Activated naive CD4-positive, alpha-beta T cell treated with Interleukin-2 at 50 U/mL for 16 hours (primary cell): ENCODE measurements around the gene OPRL1.
"Not testable (repeated sequence)": the region's sequence is repeated elsewhere in the genome, so short reads cannot be mapped to it uniquely, and the experiment has no call there.

Source experiments
- DNase-seq: peaks from one replicate; pipeline ENCODE4 v3.0.0-alpha.2; 2020

The OPRL1 gene

DNA sequence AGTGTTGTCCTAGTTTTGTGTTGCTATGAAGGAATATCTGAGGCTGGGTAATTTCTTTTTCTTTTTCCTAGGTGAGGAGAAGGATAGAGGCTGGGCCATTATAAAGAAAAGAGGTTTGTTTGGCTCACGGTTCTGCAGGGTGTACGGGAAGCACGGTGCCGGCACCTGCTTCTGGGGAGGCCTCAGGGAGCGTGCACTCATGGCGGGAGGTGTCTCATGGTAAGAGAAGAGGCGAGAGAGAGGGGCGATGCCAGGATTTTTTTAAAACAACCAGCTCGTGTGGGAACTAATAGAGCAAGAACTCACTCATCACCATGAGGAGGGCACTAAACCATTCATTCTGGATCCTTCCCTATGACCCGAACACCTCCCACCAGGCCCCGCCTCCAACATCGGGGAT, 41.7 kb downstream of the OPRL1 start:
- no peak for DNase-seq

DNA sequence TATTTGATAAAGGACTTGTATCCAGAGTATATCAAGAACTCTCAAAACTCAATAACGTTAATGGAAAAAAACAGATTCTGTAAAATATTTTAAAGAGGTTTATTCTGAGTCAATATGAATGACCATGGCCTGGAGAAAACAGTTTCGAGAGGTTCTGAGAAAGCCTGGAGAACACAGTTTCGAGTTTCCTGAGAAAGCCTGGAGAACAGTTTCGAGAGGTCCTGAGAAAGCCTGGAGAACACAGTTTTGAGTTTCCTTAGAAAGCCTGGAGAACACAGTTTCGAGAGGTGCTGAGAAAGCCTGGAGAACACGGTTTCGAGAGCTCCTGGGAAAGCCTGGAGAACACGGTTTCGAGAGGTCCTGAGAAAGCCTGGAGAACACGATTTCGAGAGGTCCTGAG, 43.0 kb downstream of the OPRL1 start:
- DNase-seq: not testable (repeated sequence)

DNA sequence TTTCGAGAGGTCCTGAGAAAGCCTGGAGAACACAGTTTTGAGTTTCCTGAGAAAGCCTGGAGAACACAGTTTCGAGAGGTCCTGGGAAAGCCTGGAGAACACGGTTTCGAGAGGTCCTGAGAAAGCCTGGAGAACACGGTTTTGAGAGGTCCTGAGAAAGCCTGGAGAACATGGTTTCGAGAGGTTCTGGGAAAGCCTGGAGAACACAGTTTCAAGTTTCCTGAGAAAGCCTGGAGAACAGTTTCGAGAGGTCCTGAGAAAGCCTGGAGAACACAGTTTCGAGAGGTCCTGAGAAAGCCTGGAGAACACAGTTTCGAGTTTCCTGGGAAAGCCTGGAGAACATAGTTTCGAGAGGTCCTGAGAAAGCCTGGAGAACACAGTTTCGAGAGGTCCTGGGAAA, 43.6 kb downstream of the OPRL1 start:
- DNase-seq: not testable (repeated sequence)

DNA sequence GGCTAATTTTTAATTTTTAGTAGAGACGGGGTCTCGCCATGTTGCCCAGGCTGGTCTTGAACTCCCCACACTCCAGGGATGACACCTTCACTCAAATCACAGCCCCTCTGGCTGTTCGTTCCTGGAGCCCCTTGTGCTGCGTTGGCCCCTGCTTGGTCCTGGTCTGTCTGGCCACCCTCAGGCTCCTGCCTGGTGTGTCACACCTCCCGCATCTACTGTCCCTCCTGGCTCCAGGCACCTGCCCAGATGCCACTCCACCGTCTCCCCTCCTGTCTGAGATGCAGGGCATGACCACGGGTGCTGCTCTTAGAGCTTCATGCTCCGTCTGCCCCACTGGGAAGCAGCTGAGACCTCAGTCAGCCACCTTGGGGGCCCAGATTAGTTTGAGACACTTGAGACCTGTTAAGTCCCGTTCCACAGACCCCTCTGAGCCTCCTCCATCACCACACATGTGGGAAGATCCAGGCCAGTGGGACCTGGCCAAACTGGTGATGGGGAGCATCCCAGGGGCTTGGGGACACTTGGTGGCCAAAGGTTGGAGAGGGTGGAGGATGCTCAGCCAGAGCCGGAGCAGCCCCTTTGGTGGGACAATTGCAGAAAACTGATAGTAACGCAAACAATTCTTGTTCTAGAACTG, 49.4 kb downstream of the OPRL1 start:
- DNase-seq: no peak

DNA sequence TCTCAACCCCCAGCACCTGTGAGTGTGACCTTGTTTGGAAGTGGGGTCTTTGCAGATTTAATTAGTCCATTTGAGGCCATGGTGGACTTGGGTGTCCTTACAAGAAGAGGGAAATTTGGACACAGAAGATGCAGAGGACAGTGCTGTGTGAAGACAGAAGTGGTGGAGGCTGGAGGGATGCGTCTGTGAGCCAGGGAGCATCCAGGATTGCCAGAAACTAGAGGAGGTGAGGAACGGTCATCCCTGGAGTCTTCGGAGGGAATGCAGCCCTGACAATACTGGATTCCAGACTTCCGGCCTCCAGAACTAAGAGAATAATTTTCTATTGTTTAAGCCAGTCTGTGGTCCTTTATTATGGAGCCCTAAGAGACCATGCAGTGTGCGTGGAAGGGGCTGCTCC, 50.4 kb downstream of the OPRL1 start:
- DNase-seq: no peak

DNA sequence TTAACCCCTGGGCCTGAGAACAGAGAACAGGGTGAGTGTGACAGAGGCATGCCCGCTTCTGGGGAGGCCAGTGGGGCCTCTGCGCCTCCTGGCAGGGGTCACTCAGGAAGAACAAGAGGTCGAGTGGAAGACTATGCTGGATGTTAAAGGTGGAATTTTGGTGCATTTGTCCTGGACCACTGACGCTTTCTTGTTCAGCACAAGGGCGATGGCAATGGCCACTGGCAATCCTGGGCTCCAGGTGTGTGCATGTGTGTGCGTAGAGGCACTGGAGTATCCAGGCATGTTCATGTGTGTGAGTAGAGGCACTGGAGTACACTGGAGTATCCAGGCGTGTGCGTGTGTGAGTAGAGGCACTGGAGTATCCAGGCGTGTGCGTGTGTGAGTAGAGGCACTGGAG, 51.0 kb downstream of the OPRL1 start:
- DNase-seq: no peak

DNA sequence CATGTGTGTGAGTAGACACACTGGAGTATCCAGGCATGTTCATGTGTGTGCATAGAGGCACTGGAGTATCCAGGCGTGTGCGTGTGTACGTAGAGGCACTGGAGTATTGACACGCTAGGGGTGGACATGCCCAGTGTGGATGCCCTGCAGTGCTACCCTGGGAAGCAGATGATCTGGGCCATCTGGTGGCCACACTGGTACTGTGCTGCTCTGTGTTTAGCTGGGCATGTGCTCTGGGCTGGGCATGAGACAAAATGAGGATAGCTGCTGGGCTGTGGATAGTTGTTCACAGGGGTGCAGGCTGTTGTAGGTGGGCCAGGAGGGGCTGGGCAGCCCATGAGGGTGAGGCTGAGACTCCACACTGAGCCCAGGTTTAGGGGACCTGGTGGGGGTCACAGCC, 51.5 kb downstream of the OPRL1 start:
- DNase-seq: no peak

DNA sequence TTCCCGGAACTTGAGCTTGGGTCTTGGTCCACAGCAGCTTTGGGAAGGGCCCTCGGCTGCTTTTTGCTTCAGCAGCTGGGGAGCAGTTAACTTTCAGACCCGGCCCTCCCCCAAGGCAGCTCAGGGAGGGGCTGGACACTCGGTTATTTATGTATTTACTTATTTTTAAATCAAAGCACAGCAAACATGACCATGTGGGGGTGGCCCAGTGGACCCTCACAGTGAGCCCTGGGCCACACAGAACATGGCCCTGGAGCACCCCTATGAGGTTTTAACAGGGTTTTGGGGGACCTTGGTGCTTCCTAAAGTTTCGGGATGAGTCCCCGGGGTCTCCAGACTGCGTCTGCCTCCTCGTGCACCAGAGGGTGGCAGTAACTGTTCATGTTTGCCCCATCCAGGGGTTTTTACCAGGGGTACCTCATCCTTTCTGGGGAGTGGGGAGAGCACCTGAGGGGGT, 54.1 kb downstream of the OPRL1 start:
- DNase-seq: no peak

DNA sequence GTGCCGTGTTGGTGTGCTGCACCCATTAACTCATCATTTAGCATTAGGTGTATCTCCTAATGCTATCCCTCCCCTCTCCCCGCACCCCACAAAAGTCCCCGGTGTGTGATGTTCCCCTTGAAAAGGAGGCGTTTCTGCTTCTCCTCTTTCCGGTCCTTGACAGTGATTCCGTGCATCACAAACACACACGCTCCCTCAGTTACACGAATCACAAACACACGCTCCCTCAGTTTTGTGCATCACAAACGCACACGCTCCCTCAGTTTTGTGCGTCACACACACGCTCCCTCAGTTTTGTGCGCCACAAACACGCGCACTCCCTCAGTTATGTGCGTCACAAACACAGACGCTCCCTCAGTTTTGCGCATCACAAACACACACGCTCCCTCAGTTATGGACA, 54.9 kb downstream of the OPRL1 start:
- DNase-seq: not testable (repeated sequence)

DNA sequence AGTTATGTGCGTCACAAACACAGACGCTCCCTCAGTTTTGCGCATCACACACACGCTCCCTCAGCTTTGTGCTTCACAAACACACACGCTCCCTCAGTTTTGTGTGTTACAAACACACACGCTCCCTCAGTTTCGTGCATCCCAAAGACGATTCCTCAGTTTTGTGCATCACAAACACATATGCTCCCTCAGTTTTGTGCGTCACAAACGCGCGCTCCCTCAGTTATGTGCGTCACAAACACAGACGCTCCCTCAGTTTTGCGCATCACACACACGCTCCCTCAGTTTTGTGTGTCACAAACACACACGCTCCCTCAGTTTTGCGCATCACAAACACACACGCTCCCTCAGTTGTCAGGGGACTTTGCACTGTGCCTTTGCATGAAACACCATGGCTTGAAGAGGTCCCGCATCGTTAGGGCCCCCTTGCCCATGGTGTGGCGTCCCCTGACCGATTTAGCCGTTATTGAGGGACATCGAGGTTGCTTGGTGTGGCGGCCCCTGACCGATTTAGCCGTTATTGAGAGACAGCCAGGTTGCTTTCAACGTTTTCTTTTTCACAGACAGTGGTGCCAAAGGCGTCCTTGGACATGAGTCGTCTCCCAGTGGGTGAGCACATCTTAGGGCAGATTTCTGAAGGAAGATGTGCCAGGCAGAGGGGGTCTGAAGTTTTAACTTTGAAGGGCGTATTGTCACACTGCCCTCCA, 56.3 kb downstream of the OPRL1 start:
- DNase-seq: no peak

DNA sequence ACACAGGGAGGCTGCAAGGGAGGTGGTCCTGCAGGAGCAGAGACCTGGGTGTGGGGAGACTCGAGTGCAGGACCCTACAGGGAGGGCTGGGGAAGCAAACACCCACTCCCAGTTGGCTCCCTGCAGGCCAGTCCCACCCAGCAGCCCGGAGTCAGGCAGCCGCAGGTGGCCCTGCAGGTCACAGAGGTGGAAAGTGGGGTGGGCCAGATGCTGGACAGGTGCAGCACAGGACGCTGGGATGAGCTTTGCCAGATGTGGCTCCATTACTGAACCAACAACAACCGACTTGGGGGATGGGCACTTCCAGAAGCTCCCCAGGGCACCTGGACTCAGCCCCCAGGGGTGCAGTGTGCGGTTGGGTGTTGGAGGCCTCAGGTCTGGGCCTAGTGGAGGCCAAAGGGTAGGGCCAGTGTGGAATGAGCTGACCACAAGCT, 57.7 kb downstream of the OPRL1 start:
- no peak for DNase-seq

DNA sequence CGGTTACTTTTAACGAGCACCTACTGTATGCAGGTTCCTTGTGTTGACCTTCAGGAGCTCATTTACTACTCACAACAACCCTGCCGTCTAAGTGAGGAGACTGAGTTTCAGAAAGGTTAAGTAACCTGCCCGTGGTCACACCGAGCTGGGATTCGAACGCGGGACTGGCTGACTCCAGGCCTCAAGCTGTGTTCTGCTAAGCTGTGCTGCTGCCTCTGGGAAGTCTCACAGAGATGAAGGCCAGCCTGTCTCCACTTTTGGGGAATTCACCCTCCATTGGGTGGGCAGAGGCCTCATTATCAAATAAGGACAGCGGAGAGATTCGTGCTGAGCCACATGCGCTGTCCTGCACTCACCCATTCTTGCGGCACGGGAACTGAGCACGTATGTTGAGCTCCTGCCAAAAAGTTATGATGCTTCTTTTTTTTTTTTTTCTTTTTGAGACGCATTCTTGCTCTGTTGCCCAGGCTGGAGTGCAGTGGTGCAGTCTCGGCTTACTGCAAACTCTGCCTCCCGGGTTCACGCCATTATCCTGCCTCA, 58.5 kb downstream of the OPRL1 start:
- DNase-seq: no peak

DNA sequence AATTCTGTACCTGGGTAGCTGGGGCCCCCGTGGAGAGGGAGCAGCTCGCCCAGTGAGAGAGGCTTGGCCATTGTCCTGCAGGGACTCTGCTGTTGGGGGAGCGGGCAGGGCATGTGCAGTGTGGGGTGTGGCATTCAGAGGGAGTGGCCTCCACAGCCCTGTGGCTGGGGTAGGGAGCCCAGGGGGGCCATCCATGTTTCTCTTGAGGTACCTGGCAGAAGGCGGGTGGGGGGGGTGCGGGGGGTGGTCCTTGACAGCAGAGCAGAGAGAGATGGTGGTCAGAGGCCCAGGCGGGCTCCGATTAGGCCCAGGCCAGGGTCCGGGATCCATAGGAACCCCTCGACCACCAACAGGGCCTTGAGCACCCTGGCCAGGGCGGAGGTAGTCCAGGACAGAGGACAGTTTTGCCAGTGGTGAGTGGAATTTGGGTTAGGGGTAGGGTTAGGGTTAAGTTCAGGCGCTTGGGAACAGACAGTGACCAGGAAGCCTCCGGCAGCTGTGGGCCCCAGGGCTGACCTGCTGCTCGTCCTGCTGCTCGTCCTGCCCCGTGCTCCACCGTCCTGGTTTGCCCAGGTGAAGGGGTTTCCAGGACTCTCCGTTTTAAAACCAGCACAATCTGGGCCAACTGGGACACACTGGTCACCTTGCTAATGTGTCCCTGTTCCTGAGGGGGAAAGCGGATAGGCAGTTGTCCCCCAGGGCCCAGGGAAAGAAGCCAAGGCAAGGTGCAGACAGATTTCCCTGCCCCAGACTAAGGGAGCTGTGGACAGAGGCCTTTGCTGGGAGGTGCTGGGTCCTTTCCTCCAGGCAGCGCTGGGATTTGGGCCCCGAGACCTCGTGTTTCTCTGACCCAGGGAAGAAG, 59.5 kb downstream of the OPRL1 start:
- no peak for DNase-seq

DNA sequence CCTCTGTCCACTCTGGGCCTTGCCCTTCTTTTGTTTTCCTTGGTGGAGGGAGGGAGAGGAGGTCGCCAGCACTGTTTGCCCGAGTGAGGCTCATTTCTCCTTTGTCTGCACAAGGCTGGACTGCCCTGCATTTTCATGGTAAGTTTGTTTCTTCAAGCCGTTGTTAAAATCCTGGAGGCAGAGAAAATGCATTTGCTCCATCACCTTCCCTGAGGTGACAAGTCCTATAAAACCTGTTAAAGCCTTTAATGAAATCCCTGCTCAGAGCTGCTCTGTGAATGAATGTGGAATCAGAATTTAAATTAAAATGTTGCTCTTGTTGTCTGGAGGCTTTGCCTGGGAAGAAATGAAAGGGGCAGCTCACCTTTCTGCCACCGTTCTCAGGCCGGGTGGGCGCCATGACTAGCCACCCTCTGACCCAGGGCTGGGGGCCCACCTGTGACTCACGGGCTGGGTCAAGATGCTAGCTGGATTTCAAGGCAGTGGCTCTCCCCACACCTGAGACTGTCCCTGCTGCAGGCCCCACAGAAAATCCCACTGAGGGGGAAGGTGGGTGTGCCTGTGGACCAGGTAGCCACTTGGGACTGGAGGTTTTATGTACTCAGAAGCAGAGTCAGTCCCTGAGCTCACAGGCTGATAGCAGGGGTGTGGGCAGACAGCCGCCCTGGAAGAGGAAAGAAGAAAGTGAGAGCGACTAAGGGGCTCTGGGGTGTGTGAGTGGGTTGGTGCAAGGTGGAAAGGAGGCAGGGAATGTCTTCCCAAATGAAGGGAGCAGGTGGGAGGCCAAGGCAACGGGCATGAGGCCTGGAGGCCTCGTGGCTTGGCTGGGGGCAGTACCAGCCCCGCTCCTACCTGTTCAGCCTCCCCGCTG, 60.4 kb downstream of the OPRL1 start:
- no peak for DNase-seq

DNA sequence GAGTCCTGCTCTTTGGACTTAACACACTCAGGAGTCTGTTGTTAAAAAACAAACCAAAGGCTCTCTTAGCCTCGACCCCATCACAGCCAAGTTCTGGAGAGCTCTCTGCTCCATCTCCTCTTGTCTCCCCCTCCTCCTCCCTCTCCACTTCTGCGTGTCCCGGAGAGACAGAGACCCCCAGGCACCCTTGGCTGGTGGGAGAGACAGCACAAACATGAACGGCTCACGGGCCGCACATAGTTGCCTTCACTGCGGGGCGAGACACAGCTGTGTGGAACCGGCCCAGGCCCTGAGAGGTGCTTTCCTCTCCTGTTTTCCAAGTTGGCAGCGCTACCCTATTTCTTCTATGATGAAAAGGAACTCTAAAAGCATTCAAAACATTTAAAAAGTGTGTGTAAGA, 61.1 kb downstream of the OPRL1 start:
- DNase-seq: no peak

DNA sequence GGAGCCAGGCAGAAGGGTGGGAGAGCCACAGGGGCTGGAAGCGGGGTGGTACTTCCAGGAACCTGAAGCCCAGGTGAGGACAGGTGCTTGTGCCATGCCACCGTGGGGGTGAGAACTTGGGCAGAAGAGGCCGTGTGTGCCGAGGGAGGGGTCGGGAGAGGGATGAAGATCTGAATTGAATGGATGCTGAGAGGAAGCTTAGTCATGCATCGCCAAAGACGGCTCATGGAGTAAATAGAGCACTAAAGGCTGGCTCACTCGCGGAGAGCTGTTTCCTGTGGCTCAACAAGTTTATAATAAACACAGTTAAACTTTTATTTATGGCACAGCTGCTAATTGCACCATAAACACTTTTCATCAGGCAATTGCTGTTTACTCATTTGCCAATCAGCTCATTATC, 62.7 kb downstream of the OPRL1 start:
- no peak for DNase-seq

DNA sequence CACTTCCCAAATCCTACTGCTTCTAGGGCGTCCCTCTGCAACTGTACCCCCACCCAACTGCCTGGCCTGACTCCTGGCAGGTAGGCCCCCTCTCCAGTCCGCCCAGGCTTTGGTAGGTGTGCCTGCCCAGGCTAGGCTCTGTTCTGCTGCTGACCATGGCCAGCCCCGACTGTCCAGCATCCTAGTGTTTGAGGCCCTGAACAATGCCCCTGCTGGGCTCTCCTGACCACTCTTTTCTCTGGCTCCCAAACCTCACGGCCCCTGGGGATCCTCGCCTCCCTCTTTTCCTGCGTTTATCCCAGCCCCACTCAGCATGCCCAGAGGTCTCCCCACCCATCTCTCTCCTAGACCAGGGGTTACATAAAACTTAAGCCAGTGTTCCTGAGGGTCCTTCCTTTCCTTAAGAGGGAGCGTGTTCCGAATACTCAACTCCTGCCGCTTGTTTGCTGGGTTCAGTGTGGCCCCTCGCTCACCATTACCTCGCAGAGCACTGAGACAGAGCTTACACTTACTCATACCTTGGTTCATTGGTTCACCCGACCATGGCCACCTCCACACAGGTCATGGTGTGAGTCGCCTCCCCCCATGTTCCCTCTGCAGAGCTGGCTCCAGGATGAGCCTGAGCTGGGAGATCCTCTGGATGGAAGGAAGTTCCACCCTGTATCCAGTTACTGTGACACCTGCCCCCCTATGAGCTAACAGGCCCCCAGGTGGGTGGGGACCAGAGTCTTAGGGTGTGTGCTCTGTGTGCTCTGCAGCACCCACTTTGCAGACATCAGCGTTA, 63.3 kb downstream of the OPRL1 start:
- DNase-seq: no peak

DNA sequence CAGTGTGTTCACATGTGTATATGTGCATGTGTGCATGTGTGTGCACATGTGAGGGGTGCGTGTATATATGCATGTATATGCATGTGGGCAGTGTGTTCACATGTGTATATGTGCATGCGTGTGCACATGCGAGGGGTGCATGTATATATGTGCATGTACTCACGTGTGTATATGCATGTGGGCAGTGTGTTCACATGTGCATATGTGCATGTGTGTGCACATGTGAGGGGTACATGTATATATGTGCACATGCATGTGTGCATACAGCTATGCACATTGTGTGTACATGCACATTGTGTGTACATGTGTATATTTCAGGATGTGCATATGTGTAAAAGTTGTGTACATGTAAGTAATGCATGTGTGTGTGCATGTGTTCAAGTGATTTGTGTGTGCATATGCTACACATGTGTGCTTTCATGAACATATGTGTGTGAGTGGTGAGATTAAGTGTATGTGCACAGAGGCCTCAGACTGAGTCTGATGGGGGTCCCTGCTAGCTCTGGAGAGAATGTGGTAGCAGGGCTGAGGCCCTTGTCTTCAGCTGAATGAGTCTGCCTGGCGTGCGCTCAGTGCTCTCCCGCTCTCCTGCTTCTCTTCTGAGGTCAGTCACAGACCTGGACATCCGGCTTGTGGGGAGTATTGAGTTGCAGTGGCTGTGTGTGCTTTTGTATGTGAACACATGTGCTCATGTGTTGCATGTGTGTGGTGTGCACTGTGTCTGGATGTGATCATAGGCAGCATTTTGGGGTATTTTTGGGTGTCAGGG, 64.4 kb downstream of the OPRL1 start:
- DNase-seq: no peak

DNA sequence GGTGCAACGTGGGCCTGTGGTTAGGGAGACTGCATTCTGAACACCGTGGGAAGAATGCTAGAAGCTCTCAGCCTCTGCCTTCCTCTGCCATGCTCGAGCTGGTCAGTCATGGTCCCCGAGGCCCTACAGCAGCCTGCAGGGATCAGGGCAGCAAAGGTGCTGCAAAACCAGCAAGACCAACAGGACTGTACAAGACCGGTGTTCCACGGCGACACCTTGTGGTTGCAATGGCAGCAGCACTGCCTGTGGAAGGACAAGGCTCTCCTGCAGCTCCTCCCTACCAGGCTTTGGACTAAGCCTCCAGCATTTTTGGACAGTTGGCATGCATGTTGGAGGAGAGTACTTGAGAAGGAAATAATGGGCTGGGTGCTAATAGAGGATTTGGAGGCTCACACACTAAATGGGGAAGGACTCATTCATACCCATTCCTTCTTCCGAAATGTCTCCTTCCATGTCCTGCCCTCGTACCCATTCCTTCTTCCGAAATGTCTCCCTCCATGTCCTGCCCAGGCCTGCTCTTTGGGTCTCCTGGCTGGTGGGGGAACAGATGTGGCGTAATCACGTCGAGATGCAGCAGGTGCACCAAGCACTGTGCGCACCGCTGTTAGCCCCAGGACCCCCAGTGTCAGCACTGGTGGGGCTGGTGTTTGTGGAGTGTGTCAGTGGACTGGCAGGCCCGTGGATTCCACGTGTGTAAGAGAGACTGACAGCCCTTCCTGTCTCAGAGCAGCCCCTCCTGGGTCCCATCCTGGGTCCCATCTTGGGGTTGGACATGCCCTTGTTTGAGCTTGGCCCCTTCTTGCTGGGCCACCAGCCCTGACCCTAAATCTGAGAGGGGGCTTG, 65.8 kb downstream of the OPRL1 start:
- DNase-seq: no peak
